Activated effector memory CD4-positive, alpha-beta T cell treated with Interleukin-2 at 50 U/mL for 16 hours (primary cell): Measurements from ENCODE around the gene C4A.
"Not testable (repeated sequence)": the region's sequence is repeated elsewhere in the genome, so short reads cannot be mapped to it uniquely, and the experiment has no call there.

Experiments
- DNase-seq: peaks from one replicate; pipeline ENCODE4 v3.0.0-alpha.2; 2020

Gene C4A

DNA sequence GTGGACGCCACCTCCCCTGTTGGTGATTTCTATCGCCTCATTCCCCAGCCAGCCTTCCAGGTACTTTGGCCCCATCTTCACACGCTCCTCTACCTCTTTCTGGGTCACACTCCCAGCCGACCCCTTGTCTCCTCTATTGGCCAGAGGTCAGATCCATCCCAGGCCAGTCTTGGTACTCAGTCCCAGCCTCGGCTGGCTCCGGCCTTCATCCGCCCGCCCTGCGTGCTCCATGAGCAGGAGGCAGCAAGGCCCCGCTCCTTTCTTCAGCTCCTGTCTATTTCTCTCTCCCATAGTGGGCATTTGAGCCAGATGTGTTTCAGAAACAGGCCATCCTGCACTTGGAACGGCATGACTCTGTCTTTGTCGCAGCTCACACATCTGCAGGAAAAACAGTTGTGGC lies 20.2 kb upstream of the C4A start:
- DNase-seq: no peak

- DNase-seq: no peak
Observed at GRCh38 chr6:31963921-31964320, 17.9 kb upstream of the C4A start.

DNA sequence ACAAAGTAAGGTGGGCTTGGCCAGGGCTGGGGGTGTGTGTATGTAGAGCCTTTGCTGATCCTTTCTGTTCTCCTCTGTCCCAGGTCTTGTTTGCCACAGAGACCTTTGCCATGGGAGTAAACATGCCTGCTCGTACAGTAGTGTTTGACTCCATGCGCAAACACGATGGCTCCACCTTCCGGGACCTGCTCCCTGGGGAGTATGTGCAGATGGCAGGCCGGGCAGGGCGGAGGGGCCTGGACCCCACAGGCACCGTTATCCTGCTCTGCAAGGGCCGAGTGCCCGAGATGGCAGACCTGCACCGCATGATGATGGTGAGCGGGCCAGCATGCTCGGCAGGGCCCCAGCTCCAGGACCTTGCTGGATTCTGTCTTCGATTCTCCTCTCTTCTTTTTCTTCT lies 16.2 kb upstream of the C4A start:
- no peak for DNase-seq

- no peak for DNase-seq
Observed at GRCh38 chr6:31966506-31966905, 15.4 kb upstream of the C4A start.

- no peak for DNase-seq
Observed at GRCh38 chr6:31966997-31967925, 14.6 kb upstream of the C4A start.

DNA sequence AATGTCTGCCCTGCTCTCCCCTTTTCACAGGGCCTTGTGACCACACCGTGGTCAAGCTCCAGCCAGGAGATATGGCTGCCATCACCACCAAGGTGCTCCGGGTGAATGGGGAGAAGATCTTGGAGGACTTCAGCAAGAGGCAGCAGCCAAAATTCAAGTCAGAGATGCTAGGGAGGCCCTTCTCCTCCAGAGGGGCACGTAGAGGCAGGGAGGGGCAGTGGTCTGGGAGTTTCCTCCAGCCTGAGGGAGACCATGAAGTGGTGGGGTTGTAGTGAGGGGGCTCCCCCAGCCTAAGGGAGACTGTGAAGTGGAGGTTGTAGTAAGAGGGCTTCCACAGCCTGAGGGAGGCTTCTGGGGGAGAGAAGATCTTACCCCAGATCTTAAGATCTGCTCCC lies 13.9 kb upstream of the C4A start:
- DNase-seq: no peak

DNA sequence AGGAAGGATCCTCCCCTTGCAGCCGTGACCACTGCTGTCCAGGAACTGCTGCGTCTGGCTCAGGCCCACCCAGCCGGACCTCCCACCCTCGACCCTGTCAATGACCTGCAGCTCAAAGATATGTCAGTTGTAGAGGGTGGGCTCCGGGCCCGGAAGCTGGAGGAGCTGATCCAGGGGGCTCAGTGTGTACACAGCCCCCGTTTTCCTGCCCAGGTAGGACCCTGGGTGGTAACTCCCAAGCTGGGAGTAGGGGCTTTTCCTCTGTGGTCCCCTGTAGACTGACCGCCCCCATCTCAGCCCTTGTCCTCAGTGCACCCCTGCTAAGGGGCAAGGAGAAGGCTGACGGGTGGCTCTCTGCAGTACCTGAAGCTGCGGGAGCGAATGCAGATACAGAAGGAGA lies 13.5 kb upstream of the C4A start:
- DNase-seq: no peak

GRCh38 chr6:31968791-31969711 lies 12.8 kb upstream of the C4A start:
- no peak for DNase-seq

- DNase-seq: no peak
Observed at GRCh38 chr6:31969712-31970603, 11.9 kb upstream of the C4A start.

GRCh38 chr6:31970604-31971271 lies 11.1 kb upstream of the C4A start:
- no peak for DNase-seq

DNA sequence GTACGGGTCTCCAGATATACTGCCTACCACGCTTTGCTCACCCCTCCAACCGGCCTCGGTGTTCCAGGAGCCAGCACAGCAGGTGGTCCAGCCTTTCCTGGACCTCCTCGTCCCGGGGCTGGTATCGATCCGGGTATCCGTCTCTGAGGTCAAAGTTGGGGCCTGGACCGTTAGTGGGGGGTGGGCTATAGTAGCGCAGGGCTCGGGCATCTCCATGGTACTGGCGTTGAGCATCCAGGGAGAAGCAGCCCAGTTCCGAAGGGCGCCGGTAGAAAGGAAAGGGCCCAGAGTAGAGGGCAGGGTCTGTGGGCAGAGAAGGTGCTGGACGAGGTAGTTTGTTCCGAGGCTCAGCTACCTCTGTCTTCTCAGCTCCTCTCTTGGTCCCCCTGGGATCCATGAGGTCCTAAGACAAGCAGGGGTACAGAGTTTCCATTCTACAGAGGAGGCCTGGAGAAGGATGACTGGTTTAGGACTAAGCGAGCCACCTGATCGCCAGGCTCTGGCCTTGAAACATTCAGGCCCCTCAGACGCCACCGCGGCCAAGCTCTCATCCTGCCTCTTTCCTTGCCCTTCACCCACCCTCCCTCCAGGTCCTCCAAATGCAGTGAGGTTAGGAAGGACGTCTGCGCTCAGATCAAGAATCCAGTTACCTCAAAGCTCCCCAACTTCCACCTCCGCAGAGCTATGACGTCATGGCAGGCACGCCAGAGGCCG lies 10.4 kb upstream of the C4A start:
- DNase-seq: no peak

GRCh38 chr6:31971993-31972708 lies 9.7 kb upstream of the C4A start, which contains the start of gene DXO:
Gene DXO, minus strand, starts transcription at chr6:31972138. Its CDS starts 463 bp downstream, at chr6:31971675.
- peak; percentile 93 for DNase-seq

GRCh38 chr6:31972709-31973350 lies 9.0 kb upstream of the C4A start:
- no peak for DNase-seq

DNA sequence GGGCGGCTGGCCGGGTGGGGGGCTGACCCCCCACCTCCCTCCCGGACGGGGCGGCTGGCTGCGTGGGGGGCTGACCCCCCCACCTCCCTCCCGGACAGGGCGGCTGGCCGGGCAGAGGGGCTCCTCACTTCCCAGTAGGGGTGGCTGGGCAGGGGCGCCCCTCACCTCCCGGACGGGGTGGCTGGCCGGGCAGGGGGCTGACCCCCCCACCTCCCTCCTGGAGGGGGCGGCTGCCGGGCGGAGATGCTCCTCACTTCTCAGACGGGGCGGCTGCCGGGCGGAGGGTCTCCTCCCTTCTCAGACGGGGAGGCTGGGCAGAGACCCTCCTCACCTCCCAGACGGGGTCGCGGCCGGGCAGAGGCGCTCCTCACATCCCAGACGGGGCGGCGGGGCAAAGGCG lies 5.8 kb upstream of the C4A start:
- DNase-seq: not testable (repeated sequence)

GRCh38 chr6:31977816-31978431 lies 3.9 kb upstream of the C4A start:
- no peak for DNase-seq

DNA sequence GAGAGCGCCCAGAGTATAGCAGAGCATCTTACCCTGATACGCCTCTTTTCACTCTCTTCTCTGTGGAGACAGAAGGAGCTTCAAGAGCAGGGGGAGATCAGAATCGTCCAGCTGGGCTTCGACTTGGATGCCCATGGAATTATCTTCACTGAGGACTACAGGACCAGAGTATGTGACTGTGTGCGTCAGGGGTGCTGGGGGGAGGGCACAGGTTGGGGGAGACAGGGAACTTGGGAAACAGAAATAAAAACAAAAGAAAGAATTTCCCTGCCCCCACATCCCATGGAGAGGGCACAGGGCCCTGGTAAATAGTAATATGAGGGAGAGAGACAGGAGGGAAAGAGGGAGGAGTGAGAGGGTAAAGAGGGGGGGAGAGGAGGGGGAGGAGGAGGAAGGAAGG lies 3.0 kb upstream of the C4A start:
- DNase-seq: no peak

GRCh38 chr6:31979238-31979898 lies 2.5 kb upstream of the C4A start:
- DNase-seq: no peak

DNA sequence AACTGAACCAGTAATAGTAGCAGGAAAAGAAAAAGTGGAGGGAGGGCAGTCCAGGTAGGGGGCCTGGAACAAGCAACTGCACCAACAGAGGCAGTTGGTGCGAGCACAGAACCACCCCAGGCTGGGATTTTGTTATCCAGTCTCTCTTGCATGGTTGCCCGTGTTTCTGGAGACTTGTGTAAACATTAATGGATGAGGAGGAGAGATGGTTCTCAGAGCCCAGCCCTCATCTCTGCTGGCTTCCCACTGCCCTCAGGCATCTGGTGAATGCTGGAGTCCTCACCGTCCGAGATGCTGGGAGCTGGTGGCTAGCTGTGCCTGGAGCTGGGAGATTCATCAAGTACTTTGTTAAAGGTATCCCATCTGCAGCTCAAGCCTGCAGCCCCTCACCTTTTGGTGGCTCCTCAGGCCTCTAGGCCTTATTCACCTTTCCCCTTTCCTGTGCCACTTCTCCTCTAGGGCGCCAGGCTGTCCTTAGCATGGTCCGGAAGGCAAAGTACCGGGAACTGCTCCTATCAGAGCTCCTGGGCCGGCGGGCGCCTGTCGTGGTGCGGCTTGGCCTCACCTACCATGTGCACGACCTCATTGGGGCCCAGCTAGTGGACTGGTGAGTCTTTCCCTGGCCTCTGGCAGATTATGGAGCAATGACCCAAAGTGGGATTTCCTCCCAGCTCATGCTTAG lies 1.5 kb upstream of the C4A start:
- DNase-seq: not testable (repeated sequence)
